ENCODE data around the gene SARNP.

The SARNP gene

DNA sequence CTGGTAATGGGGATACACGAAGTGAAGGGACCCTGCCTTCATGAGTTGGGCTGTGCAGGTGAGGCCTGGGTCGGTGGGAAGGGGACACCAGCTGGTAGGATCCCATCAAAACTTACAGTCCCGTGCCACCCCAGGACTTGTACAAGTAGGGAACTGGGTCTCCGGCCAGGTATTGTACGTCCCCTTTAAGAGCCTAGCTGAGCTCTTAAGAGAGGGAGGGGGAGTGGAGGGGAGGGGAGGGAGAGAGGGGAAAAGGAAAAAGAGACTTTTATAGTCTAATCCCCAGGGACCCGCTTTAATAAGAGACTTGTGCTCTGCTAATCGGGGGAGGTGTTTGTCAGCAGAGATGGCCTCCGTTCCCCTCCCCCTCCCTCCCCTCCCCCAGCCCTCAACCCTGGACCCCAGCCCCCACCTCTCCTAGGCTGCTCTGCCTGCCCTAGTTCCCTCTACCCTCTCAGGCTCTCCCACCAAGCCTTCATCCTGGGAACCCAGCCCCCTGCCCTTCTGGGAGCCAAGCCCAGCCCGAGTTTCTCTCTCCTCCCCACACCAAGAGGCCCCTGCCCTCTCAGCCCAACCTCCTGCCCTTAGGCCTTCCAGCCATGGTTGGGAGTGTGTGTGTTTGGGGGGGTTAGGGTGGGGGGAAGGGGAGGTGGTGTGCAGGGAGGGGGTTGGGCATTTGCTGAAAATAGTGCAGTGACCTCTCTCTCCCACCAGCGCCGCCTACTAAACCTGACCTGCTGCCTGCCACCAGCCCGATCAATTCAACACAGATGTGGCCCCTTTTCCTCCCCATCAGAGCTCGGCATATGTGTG is 72.0 kb downstream of the SARNP start:
- TF ChIP-seq ZBTB7A (IDR thresholded peaks at IDR 0.05; ENCODE audit: low read depth): no peak
- TF ChIP-seq, protein P1, sequence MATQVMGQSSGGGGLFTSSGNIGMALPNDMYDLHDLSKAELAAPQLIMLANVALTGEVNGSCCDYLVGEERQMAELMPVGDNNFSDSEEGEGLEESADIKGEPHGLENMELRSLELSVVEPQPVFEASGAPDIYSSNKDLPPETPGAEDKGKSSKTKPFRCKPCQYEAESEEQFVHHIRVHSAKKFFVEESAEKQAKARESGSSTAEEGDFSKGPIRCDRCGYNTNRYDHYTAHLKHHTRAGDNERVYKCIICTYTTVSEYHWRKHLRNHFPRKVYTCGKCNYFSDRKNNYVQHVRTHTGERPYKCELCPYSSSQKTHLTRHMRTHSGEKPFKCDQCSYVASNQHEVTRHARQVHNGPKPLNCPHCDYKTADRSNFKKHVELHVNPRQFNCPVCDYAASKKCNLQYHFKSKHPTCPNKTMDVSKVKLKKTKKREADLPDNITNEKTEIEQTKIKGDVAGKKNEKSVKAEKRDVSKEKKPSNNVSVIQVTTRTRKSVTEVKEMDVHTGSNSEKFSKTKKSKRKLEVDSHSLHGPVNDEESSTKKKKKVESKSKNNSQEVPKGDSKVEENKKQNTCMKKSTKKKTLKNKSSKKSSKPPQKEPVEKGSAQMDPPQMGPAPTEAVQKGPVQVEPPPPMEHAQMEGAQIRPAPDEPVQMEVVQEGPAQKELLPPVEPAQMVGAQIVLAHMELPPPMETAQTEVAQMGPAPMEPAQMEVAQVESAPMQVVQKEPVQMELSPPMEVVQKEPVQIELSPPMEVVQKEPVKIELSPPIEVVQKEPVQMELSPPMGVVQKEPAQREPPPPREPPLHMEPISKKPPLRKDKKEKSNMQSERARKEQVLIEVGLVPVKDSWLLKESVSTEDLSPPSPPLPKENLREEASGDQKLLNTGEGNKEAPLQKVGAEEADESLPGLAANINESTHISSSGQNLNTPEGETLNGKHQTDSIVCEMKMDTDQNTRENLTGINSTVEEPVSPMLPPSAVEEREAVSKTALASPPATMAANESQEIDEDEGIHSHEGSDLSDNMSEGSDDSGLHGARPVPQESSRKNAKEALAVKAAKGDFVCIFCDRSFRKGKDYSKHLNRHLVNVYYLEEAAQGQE (IDR thresholded peaks at IDR 0.05; ENCODE audit: low read depth): no peak
- no peak for TF ChIP-seq YY1 (IDR thresholded peaks at IDR 0.05; ENCODE audit: low read depth)
- no peak for TF ChIP-seq EGR1 (IDR thresholded peaks at IDR 0.05)
- no peak for TF ChIP-seq TEAD4 (IDR thresholded peaks at IDR 0.05)

DNA sequence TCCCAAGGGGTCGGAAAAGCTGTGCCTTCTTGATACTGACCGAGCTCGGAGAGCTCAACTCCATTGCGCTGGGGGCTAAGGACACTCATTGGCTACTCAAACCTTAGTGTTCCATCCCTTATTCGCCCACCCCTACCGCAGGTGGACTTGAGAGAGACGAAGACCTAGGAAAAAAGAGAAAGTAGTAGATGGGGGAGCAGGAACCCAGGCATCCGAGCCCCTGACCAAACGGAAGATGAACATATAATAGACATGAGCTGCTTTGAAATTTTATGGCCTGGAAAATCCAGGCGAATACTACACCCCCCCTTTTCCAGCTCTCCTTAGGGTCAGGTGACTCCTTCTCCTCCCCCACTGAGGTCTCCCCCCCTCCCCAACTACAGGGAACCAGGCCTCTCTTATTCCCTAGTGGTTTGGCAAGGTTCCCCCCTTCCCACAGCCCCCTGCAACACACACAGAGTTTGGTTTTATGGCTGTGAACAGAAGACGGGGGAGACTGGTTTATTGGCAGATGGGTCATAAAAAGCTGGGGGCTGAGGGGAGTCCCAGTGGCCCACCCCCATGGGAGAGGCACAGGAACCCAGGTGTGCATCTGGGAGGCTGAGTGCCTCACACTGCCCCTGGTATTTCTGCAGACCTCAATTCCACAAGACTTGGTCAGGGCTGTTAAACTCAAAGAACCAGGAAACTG is 73.0 kb downstream of the SARNP start:
- TF ChIP-seq EGR1 (IDR thresholded peaks at IDR 0.05) (no peak), CEBPB (IDR thresholded peaks at IDR 0.05) (no peak), TAF1 (IDR thresholded peaks at IDR 0.05; ENCODE audit: low read depth) (no peak), NFIC (IDR thresholded peaks at IDR 0.05) (no peak)
- TF ChIP-seq, protein P2, sequence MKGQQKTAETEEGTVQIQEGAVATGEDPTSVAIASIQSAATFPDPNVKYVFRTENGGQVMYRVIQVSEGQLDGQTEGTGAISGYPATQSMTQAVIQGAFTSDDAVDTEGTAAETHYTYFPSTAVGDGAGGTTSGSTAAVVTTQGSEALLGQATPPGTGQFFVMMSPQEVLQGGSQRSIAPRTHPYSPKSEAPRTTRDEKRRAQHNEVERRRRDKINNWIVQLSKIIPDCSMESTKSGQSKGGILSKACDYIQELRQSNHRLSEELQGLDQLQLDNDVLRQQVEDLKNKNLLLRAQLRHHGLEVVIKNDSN (IDR thresholded peaks at IDR 0.05): no peak

DNA sequence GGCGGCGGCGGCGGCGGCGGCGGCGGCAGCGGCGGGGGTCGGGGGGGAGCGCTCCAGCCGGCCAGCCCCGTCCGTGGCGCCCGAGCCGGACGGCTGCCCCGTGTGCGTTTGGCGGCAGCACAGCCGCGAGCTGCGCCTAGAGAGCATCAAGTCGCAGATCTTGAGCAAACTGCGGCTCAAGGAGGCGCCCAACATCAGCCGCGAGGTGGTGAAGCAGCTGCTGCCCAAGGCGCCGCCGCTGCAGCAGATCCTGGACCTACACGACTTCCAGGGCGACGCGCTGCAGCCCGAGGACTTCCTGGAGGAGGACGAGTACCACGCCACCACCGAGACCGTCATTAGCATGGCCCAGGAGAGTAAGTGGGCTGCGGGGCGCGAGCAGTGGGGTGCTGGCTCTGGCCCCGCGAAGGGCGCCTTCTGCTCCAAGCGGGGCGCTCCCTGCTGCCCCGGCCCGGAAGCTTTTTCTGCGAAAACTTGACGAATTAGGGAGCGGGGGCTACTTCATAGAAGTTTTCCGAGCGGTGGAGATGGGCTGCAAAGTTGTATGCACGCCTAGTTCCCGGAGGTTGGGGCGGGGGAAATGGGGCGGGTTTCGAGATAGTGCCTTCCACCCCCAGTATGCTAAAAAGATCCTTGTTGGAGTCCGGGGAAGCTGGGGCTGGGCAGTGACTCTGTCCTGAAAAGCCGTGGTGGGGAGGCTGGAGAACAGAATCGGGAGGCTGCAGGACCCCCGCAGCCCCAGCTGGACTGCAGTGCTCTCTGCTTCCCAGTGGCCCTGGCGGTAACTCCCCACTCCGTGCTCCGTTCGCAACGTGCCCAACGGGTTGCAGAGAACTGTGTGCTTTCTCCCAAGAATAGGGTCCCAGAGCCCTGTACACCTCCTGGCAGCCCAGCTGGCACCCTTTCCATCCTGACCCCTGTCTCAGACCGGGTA is 73.9 kb downstream of the SARNP start:
- TF ChIP-seq EP300 (IDR thresholded peaks at IDR 0.05; ENCODE audit: borderline replicate concordance) (0 out of 2 replicates have a peak, but pooled peaks have one; percentile 32), EGR1 (IDR thresholded peaks at IDR 0.05) (no peak), RAD21 (IDR thresholded peaks at IDR 0.05; ENCODE audit: low read depth) (peak; percentile 14; the same call in 1 of the 2 replicates)
- TF ChIP-seq, protein P3, sequence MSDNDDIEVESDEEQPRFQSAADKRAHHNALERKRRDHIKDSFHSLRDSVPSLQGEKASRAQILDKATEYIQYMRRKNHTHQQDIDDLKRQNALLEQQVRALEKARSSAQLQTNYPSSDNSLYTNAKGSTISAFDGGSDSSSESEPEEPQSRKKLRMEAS (IDR thresholded peaks at IDR 0.05): peak; percentile 85

DNA sequence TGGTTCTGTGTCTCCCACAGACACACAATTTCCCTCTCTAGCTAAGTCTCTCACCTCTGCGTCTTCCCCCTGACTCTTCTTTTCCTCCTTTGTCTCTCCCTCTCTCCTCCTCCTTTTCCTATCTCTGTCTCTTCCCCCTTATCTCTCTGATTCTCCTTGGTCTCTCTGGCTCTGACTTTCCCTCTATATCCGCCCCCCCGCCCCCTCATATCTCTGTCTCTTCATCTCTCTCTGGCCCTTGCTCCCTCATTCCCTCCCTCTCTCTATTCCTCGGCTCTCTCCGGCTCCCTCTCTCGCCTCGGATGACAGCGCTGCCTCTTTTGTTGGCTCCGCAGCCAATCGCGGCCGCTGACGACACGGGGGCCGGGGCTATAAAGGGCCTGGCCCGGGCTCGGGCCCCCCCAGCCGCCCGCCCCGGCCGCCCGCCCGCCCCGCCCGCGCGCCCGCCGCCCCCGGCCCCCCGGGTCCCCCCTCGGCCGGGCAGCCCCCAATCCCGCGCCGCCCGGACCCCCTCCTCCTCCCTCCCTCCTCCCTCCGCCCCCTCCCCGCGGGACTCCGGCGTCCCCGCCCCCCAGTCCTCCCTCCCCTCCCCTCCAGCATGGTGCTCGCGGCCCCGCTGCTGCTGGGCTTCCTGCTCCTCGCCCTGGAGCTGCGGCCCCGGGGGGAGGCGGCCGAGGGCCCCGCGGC is 74.7 kb downstream of the SARNP start, which contains the start of gene GDF11:
TSS of gene GDF11 (plus strand) at position 404 of the 687 bp plus-strand sequence. CDS start at position 599, 195 bp downstream.
- no peak for TF ChIP-seq CEBPB (IDR thresholded peaks at IDR 0.05)
- TF ChIP-seq ZBTB7A (IDR thresholded peaks at IDR 0.05; ENCODE audit: low read depth): 0 out of 2 replicates have a peak, but pooled peaks have one; percentile 59
- TF ChIP-seq, protein P2 (IDR thresholded peaks at IDR 0.05): no peak

DNA sequence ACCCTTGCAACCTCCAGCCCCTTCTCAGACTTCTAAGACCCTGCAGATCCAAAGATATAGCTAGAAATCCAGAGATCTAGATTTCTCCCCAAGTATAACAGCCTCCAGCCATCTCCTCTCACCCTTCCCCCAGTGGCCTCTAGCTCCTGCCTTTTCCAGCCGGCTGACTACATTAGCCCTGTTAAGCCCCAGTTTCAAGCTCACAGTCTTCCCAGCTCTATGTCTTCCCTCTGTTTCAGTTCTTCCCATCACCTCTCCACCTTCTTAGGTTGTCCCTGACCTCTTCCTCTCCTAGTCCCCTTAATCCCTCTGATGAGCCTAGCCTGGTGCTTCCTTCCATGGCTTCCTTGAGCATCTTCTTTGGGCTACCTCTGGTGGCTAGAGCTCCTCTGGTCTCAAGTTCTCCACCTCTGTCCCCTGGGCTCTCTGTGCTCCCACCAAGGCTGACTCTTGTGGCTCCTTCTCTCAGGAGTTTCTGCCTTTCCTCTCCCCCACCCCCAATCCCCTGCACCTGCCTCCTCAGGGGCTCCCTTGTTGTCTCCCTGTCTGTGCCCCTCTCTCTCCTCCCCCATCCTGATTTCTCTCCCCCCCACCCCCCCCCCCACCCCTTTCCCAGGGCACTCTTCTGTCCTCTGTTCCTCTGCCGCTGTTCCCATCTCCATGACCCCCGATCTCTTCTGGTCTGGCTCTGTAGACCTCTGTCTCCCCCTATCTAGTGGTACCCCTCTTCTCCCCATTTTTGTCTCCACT is 75.4 kb downstream of the SARNP start:
- TF ChIP-seq, protein P2 (IDR thresholded peaks at IDR 0.05): no peak
- TF ChIP-seq YY1 (IDR thresholded peaks at IDR 0.05; ENCODE audit: low read depth) (no peak), CEBPB (IDR thresholded peaks at IDR 0.05) (no peak), TCF12 (IDR thresholded peaks at IDR 0.05; ENCODE audit: low read depth) (no peak), TAF1 (IDR thresholded peaks at IDR 0.05; ENCODE audit: low read depth) (no peak), EP300 (IDR thresholded peaks at IDR 0.05; ENCODE audit: borderline replicate concordance) (no peak), FOXM1 (IDR thresholded peaks at IDR 0.05; ENCODE audit: borderline replicate concordance, low read depth) (no peak), CREB1 (IDR thresholded peaks at IDR 0.05; ENCODE audit: low read depth) (no peak), TEAD4 (IDR thresholded peaks at IDR 0.05) (no peak), NFIC (IDR thresholded peaks at IDR 0.05) (no peak)
- TF ChIP-seq, protein P1 (IDR thresholded peaks at IDR 0.05; ENCODE audit: low read depth): no peak
- TF ChIP-seq, protein P3 (IDR thresholded peaks at IDR 0.05): no peak

Measured in Ishikawa (cell line).